ENCODE results near the gene KIN.

The KIN gene

DNA sequence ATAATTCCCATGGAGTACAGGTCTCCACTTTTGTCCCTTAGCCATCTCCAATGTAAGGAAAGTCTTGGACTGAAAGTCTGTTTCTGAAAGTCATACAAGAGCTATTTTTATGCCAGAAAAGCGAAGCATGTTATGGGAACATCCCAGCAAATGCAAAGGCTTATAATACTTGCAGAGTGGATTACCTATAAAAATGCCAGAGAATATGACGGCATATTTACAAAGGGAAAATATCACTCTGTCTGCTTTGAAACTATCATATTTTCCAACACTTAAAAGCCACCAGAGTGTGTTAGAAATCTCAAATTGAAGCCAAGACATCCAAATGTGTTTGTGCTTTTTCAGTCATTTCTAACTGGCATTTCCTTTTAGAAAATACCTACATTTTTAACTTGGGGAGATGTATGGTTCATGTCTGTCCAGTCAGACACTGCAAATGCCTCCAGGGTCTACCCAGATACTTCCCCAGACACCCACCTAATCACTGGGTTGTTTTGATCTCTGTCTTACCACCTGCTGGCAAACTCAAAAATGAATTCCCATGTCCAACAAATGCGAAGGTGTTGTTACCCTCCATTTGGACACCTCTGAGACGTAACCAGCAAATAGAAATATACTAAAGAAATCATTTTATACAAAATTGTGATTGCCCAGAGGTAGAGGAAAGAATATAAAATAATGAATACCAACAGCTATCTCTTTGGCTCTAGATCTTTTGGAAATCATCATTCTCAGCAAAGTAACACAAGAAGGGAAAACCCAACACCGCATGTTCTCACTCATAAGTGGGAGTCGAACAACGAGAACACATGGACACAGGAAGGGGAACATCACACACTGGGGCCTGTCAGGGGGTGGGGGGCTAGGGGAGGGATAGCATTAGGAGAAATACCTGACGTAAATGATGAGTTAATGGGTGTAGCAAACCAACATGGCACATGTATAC, 83.4 kb downstream of the KIN start:
- DNase-seq (ENCODE audit: low spot score) = no peak
- Mint-ChIP-seq H3K27me3 (ENCODE audit: low read depth) (peaks cover 21% of the 10 kb centered on the region), H3K4me3 (no peak overlapping the region), H3K9me3 (no peaks in the 10 kb centered on the region), H3K36me3 (ENCODE audit: low read depth) (no peaks in the 10 kb centered on the region), H3K27ac (no peak overlapping the region), H3K4me1 (ENCODE audit: low read depth) (no peaks in the 10 kb centered on the region)

DNA sequence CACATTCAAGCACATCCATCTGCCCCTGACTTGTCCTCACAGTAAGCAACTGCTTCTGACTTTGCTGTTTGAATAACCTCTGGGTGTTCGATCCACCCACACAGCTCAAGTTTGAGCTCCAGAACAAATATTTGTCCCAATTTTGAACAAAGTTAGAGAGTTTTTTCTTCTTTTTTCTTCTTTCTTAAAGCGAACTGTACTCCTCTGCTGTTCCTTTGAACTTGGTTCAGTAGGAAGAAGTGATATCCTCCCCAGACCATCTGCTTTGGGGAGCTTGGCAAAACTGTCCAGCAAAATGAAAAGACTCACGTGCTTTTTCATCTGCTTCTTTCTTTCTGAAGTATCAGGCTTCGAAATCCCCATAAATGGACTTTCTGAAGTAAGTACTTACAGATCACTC, 84.7 kb downstream of the KIN start, which contains the start of gene ITIH2:
Gene ITIH2, plus strand, starts transcription at position 177 of the 400 bp plus-strand sequence. Its CDS starts 119 bp downstream, at position 296.
- Mint-ChIP-seq H3K4me3 (no peak within 1 kb of the TSS), H3K27me3 (ENCODE audit: low read depth) (peaks cover 23% of the 10 kb centered on the region), H3K9me3 (no peaks in the 10 kb centered on the region), H3K36me3 (ENCODE audit: low read depth) (no peaks in the 10 kb centered on the region), H3K27ac (no peak within 1 kb of the TSS), H3K4me1 (ENCODE audit: low read depth) (no peaks in the 10 kb centered on the region)
- no peak for DNase-seq (ENCODE audit: low spot score)

GRCh38 chr10:7702288-7702812, 85.4 kb downstream of the KIN start:
- Mint-ChIP-seq H3K27ac (no peak overlapping the region), H3K4me1 (ENCODE audit: low read depth) (no peaks in the 10 kb centered on the region), H3K4me3 (no peak overlapping the region), H3K9me3 (no peaks in the 10 kb centered on the region), H3K27me3 (ENCODE audit: low read depth) (peaks cover 23% of the 10 kb centered on the region), H3K36me3 (ENCODE audit: low read depth) (no peaks in the 10 kb centered on the region)
- DNase-seq (ENCODE audit: low spot score) = no peak

DNA sequence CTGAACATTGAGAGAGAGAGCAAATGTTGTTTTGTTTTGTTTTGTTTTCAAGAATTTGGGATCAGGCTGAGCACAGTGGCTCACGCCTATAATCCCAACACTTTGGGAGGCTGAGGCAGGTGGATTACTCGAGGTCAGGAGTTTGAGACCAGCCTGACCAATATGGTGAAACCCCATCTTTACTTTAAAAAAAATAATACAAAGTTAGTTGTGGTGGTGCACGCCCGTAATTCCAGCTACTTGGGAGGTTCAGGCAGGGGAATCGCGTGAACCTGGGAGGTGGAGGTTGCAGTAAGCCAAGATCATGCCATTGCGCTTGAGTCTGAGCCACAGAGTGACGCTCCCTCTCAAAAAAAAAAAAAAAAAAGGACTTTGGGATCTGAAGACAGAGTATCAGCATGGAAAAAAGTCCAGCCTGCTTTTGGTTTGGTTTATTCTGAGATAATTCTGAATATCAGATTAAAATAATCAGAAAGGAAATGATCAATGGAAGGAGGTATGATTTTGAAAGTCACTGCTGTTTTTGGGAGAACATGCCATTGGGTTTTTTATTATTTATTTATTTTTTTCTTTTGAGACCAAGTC, 86.5 kb downstream of the KIN start:
- H3K27me3 Mint-ChIP-seq (ENCODE audit: low read depth) = peaks cover 19% of the 10 kb centered on the region
- H3K4me1 Mint-ChIP-seq (ENCODE audit: low read depth) = no peaks in the 10 kb centered on the region
- no peaks in the 10 kb centered on the region for H3K9me3 Mint-ChIP-seq
- H3K4me3 Mint-ChIP-seq = no peak overlapping the region
- H3K27ac Mint-ChIP-seq = no peak overlapping the region
- DNase-seq (ENCODE audit: low spot score) = no peak
- H3K36me3 Mint-ChIP-seq (ENCODE audit: low read depth) = no peaks in the 10 kb centered on the region

All from T-helper 2 cell treated with Interferon-gamma antibody and Interleukin-4, amounts not matched to agents 5 μg/mL and 100 μg/mL, for 36 hours (primary cell).